Measurements from ENCODE around the gene ODAD4.
"Not testable (repeated sequence)": the region's sequence is repeated elsewhere in the genome, so short reads cannot be mapped to it uniquely, and the experiment has no call there.

ODAD4 gene

DNA sequence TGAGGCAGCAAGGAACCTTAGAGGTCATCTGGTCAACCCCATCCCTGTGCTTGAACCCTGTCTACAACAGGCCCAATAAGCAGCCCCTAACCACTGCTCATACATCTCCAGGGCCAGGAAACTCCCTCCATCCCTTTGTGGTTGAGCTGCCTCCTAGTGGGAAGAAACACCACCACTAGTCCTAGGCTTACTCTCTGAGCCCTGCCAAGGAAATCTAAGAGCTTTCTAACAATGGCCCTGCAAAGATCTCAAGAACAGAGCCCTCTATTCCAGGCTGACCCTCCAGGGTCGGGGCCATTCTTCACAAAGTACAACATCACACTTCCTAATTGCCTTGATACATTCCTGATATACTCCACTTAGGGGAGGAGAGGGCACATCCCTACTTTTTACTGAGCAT, 17.5 kb upstream of the ODAD4 start:
- no peak for DNase-seq (ENCODE audit: low read depth in 1 of 2, low spot score in 1 of 2)

- no peak for DNase-seq (ENCODE audit: low read depth in 1 of 2, low spot score in 1 of 2)
Observed at GRCh38 chr17:41913798-41914197, 16.6 kb upstream of the ODAD4 start.

- no peak for DNase-seq (ENCODE audit: low read depth in 1 of 2, low spot score in 1 of 2)
Observed at GRCh38 chr17:41914358-41914766, 16.1 kb upstream of the ODAD4 start.

GRCh38 chr17:41915020-41915419, 15.4 kb upstream of the ODAD4 start:
- no peak for DNase-seq (ENCODE audit: low read depth in 1 of 2, low spot score in 1 of 2)

DNA sequence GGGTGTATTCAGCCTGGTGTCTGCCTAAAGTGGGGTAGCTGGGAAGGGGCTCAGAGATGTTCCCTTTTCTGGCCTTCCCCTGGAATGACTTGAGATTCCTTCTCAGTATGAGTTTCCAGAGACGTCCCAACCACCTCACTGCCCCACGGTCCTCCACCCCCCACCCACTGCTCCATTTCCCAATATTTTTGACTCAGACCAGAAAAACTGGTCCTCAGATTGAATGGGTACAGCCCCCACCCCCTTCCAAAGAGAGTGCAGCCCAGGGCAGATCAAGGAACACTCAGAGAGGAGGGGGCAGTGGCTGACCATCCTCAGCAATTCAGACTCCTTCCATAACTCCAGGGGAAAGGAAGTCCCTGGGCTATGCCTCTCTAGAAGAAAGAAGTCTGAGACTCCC, 14.9 kb upstream of the ODAD4 start:
- DNase-seq (ENCODE audit: low read depth in 1 of 2, low spot score in 1 of 2), result no peak

- no peak for DNase-seq (ENCODE audit: low read depth in 1 of 2, low spot score in 1 of 2)
Observed at GRCh38 chr17:41917192-41917591, 13.2 kb upstream of the ODAD4 start.

GRCh38 chr17:41917679-41918313, 12.6 kb upstream of the ODAD4 start:
- peak; percentile 8 to 34 for DNase-seq (ENCODE audit: low read depth in 1 of 2, low spot score in 1 of 2)

GRCh38 chr17:41918314-41919164, 11.9 kb upstream of the ODAD4 start, which contains the start of gene ACLY:
Gene ACLY, minus strand, starts transcription at chr17:41918951. Its CDS starts 5,078 bp downstream, at chr17:41913873.
- peak; percentile 88 to 95 for DNase-seq (ENCODE audit: low read depth in 1 of 2, low spot score in 1 of 2)

GRCh38 chr17:41919165-41919817, 11.1 kb upstream of the ODAD4 start:
- DNase-seq (ENCODE audit: low read depth in 1 of 2, low spot score in 1 of 2), result no peak

DNA sequence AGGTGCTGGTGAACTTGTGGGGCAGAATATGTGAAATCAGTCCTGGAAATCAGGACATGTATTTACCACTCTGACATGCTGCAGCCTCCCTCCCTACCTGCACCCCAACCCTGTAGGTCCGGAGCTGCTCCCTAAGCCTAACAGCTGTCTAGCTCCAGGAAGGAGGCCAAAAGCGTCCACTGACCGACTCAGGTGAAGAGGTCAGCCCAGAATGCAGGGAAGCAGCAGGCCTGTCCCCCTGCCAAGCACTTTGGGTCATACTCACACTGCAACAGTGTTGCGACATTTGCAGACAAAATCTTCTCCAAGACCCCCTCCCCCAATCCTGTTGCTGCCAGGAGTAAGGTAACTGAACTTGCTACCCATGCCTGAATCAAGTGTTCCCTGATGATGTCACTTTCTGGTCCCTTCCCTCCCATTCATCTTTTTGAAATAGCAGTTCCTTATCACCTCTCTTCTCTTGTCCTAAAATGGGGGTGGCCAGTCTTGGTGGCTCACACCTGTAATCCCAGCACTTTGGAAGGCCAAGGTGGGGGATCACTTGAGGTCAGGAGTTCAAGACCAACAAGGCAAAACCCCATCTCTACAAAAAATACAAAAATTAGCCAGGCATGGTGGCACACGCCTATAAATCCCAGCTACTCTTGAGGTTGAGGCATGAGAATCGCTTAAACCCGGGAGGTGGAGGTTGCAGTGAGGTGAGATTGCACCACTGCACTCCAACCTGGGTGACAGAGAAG, 10.4 kb upstream of the ODAD4 start:
- DNase-seq (ENCODE audit: low read depth in 1 of 2, low spot score in 1 of 2), result no peak

DNA sequence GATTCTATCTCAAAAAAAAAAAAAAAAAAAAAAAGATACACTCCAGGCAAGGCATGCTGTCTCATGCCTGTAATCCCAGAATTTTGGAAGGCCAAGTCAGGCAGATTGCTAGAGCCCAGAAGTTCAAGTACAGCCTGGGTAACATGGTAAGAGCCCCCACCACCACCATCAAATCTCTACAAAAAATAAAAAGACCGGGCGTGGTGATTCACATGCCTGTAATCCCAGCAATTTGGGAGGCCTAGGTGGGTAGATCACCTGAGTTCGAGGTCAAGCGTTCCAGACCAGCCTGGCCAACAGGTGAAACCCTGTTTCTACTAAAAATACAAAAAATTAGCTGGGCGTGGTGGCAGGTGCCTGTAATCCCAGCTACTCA, 9.8 kb upstream of the ODAD4 start:
- no peak for DNase-seq (ENCODE audit: low read depth in 1 of 2, low spot score in 1 of 2)

- no peak for DNase-seq (ENCODE audit: low read depth in 1 of 2, low spot score in 1 of 2)
Observed at GRCh38 chr17:41925991-41926590, 4.3 kb upstream of the ODAD4 start.

DNA sequence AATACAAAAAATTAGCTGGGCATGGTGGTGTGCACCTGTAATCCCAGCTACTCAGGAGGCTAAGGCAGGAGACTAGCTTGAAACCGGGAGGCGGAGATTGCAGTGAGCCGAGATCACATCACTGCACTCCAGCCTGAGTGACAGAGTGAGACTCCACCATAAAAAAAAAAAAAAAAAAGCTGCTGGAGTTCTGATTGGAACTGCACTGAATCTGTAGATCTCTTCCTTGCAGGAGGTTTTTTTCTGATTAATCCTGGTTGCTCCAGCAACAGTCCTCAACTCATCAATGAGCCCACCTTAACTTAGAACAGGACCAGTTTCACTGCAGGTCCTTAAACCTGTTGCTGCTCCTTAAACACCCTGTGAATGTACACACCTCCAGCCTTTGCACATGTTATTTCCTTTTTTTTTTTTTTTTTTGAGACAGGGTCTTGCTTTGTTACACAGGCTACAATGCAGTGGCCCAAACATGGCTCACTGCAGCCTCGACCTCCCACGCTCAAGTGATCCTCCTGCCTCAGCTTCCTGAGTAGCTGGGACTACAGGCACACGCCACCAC, 1.6 kb upstream of the ODAD4 start:
- no peak for DNase-seq (ENCODE audit: low read depth in 1 of 2, low spot score in 1 of 2)

- not testable (repeated sequence) for DNase-seq (ENCODE audit: low read depth in 1 of 2, low spot score in 1 of 2)
Observed at GRCh38 chr17:41930833-41931156, 378 bp downstream of the ODAD4 start.

DNA sequence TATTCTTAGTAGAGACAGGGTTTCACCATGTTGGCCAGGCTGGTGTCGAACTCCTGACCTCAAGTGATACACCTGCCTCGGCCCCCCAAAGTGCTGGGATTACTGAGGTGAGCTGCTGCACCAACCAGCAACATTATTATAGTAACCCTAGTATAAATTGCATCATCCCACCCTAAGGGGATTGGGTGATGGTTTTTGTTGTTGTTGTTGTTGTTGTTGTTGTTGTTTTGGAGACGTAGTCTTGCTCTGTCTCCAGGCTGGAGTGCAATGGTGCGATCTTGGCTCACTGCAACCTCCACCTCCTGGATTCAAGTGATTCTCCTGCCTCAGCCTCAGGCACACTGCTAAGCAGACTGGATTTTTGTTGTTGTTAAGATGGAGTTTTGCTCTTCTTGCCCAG, 1.3 kb downstream of the ODAD4 start:
- not testable (repeated sequence) for DNase-seq (ENCODE audit: low read depth in 1 of 2, low spot score in 1 of 2)

DNA sequence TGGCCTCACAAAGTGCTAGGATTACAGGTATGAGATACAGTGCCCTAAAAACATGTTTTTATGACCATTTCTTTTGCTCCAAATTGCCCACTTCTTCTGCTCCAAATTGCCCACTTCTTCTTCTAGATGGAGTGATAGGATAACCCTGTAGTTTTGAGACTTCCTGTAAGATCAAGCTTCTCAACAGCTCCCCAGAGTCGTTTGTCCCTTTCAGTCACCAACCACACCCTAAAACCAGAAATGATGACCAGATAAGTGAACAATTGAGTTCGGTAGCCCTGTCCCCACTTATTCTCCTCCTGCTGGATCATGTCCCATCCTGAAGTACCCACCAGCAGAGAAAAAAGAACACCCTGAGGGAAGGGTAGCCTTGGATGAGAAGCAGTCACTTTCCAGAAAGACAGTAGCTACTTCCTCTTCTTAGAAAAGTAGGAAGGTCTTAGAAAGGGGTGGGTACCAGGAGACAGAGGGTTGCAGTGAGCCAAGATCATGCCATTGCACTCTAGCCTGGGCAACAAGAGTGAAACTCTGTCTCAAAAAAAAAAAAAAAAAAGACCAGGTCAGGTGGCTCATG, 2.5 kb downstream of the ODAD4 start:
- DNase-seq (ENCODE audit: low read depth in 1 of 2, low spot score in 1 of 2), result no peak

- no peak for DNase-seq (ENCODE audit: low read depth in 1 of 2, low spot score in 1 of 2)
Observed at GRCh38 chr17:41935641-41936040, 5.2 kb downstream of the ODAD4 start.

DNA sequence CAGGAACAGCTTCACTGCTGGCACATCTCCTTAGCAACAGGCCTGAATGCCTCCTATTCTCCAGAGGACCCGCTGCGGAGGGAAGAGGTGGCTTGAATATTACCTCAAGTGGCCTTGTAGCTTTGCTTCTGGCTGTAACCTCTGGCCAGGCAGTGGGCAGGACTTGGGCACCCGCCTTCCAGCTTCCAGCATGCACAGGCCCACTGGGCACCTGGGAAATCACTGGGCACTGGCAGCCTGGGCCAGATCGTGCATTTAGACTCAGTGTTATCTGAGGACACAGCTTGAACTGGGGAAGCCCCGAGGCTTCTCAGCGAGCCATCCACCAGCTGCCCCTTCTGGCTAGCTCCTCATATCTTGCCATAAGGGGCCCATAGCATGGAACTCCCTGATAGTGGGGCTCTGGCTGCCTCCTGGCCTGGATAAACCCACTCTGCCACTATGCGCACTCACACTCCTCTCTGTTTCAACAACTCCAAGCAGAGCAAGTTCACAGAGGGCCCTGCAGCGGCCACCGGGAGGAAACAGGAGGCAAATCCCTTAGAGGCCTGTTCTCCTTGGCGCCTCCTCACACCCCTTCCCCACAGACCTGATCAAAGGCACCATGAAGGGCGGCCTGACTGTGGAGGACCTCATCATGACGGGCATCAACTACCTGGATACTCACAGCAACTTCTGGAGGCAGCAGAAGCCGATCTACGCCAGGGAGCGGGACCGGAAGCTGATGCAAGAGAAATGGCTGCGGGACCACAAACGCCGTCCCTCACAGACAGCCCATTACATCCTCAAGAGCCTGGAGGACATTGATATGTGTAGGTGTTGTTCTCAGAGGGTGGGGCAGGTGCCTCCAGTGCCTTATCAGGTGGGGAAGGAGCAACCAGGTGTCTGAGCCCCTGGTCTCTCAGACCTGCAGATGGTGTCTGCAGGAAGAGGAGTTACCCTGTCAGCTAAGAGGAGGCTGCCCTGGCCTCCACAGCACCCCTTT, 7.8 kb downstream of the ODAD4 start:
- DNase-seq (ENCODE audit: low read depth in 1 of 2, low spot score in 1 of 2), result no peak

DNA sequence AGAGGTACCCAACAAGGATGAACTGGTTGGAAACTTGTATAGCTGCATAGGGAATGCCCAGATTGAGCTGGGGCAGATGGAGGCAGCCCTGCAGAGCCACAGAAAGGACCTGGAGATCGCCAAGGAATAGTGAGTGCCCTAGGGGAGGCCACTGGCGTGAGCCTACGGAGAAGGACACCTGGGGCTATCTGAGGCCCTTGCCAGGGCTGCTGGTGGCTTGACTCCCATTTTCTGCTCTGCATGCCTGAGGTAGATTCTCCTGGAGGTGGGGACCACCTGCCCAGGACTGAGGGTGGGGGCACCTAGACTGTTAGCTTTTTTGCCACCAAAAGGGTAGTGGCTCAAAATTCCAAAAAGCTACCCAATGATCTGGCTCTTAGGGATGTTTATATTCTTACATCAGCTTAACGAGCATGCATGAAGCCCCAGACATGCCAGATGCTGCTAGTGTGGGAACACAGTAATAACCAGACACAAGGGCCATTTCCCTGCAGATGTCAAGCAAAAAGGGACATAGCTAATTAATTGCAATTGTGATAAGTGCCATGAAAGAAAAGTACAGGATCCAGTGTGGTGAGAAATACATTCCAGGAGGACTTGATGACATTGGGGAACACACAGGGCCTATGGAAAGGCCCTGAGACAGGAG, 8.8 kb downstream of the ODAD4 start:
- DNase-seq (ENCODE audit: low read depth in 1 of 2, low spot score in 1 of 2), result no peak
